ENCODE measurements around the gene OR4D2.

Gene OR4D2

GRCh38 chr17:58219007-58219788, 52.4 kb downstream of the OR4D2 start, which contains the start of gene MKS1:
Gene MKS1 (minus strand): TSS chr17:58219255. CDS start chr17:58219230, 25 bp downstream.
- peak; percentile 99 for ATAC-seq

GRCh38 chr17:58219789-58220183, 53.0 kb downstream of the OR4D2 start:
- H3K27ac Mint-ChIP-seq = peak overlapping the region; percentile 92
- DNase-seq (ENCODE audit: low spot score in 2 of 2) = no peak
- H3K4me1 Mint-ChIP-seq = peaks cover 19% of the 10 kb centered on the region

More at GRCh38 chr17:58219007-58219788, 52.4 kb downstream of the OR4D2 start, which contains the start of gene MKS1:
- Mint-ChIP-seq H3K27ac (peak within 1 kb of the TSS; percentile 92), H3K36me3 (peaks cover 31% of the 10 kb centered on the region), H3K9me3 (no peaks in the 10 kb centered on the region), H3K4me1 (peaks cover 15% of the 10 kb centered on the region), H3K4me3 (peak within 1 kb of the TSS; percentile 79)
- DNase-seq (ENCODE audit: low spot score in 2 of 2) = peak; percentile 91 to 95

More at GRCh38 chr17:58219789-58220183, 53.0 kb downstream of the OR4D2 start:
- no peak for ATAC-seq
- peaks cover 28% of the 10 kb centered on the region for H3K36me3 Mint-ChIP-seq
- no peaks in the 10 kb centered on the region for H3K9me3 Mint-ChIP-seq
- peak overlapping the region; percentile 79 for H3K4me3 Mint-ChIP-seq
